ENCODE measurements around the gene ABHD1. TPM values are rescaled to one million over a fixed set of nuclear protein-coding genes. Genes with fewer than 3 reads are reported as not detected.

The ABHD1 gene
- polyA plus RNA-seq, 1 donor (not counting 4 experiments of a cell fraction or from before 2014, with no cell fraction given) = not detected

DNA sequence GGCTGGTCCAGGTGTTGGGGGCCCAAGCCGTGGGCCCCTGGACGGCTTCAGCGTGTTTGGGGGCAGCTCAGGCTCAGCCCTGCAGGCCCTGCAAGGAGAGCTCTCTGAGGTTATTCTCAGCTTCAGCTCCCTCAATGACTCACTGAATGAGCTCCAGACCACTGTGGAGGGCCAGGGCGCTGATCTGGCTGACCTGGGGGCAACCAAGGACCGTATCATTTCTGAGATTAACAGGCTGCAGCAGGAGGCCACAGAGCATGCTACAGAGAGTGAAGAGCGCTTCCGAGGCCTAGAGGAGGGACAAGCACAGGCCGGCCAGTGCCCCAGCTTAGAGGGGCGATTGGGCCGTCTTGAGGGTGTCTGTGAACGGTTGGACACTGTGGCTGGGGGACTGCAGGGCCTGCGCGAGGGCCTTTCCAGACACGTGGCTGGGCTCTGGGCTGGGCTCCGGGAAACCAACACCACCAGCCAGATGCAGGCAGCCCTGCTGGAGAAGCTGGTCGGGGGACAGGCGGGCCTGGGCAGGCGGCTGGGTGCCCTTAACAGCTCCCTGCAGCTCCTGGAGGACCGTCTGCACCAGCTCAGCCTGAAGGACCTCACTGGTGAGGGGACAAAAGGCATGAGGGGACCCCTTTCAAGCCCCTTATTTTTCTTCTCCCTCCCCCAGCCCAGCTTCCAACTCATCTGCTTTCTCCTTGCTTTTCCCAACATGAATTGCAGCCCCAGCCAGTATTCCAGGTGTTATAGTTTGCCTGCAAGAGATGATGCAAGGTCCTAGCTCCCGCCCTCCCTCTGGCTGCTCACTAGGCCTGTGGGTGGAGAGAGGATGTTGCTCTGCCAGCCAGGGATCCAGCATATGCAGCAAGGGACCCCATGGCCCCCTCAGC is 40.0 kb upstream of the ABHD1 start:
- H3K9me3 ChIP-seq (ENCODE audit: control insufficient read depth, low read depth, low read length) = no peaks in the 10 kb centered on the region
- H3K4me1 ChIP-seq (ENCODE audit: control insufficient read depth, extremely low read depth, insufficient read depth, low read length) = peaks cover 18% of the 10 kb centered on the region
- DNase-seq (ENCODE audit: low read depth, low spot score) = no peak
- no peak overlapping the region for H2AFZ ChIP-seq (ENCODE audit: control insufficient read depth, low read length)
- H3K4me3 ChIP-seq (ENCODE audit: control insufficient read depth in 2 of 3, extremely low read depth in 1 of 3, insufficient read depth in 2 of 3, low read depth in 1 of 3, low read length in 3 of 3) = no peak overlapping the region
- no peaks in the 10 kb centered on the region for H3K9me1 ChIP-seq (ENCODE audit: control insufficient read depth, extremely low read depth, insufficient read depth, low read length)
- dilution Hi-C loops (cut with MboI; ENCODE audit: extremely low pct_ligation_motif_present, low sequenced_read_pairs) = no loop called here
- no peak for FAIRE-seq
- H3K79me2 ChIP-seq (ENCODE audit: control insufficient read depth, insufficient read depth, low read length) = no peaks in the 10 kb centered on the region
- no peaks in the 10 kb centered on the region for H3K36me3 ChIP-seq (ENCODE audit: control insufficient read depth in 2 of 2, extremely low read depth in 1 of 2, insufficient read depth in 2 of 2, low read length in 2 of 2)
- H3K9ac ChIP-seq (ENCODE audit: control insufficient read depth, extremely low read depth, insufficient read depth, low read length) = no peak overlapping the region
- H4K20me1 ChIP-seq (ENCODE audit: control insufficient read depth, extremely low read depth, insufficient read depth, low read length) = no peaks in the 10 kb centered on the region
- no peak overlapping the region for H3K27ac ChIP-seq (ENCODE audit: control insufficient read depth, insufficient read depth, low read length)
- no peaks in the 10 kb centered on the region for H3K27me3 ChIP-seq (ENCODE audit: control insufficient read depth, extremely low read depth, insufficient read depth, low read length)
- no peak overlapping the region for H3K4me2 ChIP-seq (ENCODE audit: control insufficient read depth, extremely low read depth, insufficient read depth, low read depth, low read length)
- TF ChIP-seq, protein P1, sequence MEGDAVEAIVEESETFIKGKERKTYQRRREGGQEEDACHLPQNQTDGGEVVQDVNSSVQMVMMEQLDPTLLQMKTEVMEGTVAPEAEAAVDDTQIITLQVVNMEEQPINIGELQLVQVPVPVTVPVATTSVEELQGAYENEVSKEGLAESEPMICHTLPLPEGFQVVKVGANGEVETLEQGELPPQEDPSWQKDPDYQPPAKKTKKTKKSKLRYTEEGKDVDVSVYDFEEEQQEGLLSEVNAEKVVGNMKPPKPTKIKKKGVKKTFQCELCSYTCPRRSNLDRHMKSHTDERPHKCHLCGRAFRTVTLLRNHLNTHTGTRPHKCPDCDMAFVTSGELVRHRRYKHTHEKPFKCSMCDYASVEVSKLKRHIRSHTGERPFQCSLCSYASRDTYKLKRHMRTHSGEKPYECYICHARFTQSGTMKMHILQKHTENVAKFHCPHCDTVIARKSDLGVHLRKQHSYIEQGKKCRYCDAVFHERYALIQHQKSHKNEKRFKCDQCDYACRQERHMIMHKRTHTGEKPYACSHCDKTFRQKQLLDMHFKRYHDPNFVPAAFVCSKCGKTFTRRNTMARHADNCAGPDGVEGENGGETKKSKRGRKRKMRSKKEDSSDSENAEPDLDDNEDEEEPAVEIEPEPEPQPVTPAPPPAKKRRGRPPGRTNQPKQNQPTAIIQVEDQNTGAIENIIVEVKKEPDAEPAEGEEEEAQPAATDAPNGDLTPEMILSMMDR (optimal IDR thresholded peaks at IDR 0.05 in 1 of 3, IDR thresholded peaks at IDR 0.05 in 1 of 3, conservative IDR thresholded peaks at IDR 0.05 in 1 of 3; ENCODE audit: extremely low read depth in 1 of 3, insufficient read depth in 2 of 3, low read length in 3 of 3) = no peak
- no peak for TF ChIP-seq EZH2 (IDR thresholded peaks at IDR 0.05; ENCODE audit: low read length)

DNA sequence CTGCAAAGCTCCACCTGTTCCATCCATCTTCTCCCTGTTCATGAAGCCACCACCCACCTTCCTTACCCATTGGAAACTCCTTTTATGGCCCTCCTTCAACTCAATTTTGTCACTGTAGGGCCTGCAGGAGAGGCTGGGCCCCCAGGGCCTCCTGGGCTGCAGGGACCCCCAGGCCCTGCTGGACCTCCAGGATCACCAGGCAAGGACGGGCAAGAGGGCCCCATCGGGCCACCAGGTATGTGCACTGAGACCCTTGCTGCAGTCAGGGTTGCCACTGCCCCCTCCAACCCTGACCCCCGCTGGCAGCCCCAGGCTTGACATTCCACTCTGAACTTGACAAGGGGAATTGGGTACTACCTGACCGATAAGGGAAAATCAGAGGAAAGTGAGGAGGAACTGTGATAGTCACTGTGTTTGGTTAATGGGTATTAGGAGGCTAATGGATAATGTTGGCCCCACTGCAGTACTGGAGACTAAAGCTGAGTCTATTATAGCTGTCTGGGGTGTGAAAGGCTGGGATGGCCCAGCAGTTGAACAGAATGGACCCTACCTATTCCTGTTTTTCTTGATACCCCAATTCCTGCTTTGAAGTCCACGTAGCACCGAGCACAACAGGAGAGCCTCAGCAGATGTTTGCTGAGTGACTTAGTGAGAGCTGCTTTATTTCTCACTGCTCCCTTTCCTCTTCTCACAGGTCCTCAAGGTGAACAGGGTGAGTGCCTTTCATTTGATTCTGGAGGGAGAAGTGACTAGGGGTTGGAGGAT is 39.1 kb upstream of the ABHD1 start:
- H3K4me1 ChIP-seq (ENCODE audit: control insufficient read depth, extremely low read depth, insufficient read depth, low read length) = peaks cover 18% of the 10 kb centered on the region
- dilution Hi-C loops (cut with MboI; ENCODE audit: extremely low pct_ligation_motif_present, low sequenced_read_pairs) = no loop called here
- no peak overlapping the region for H3K9ac ChIP-seq (ENCODE audit: control insufficient read depth, extremely low read depth, insufficient read depth, low read length)
- H3K27ac ChIP-seq (ENCODE audit: control insufficient read depth, insufficient read depth, low read length) = no peak overlapping the region
- no peak overlapping the region for H2AFZ ChIP-seq (ENCODE audit: control insufficient read depth, low read length)
- H3K79me2 ChIP-seq (ENCODE audit: control insufficient read depth, insufficient read depth, low read length) = no peaks in the 10 kb centered on the region
- H3K9me3 ChIP-seq (ENCODE audit: control insufficient read depth, low read depth, low read length) = no peaks in the 10 kb centered on the region
- H3K27me3 ChIP-seq (ENCODE audit: control insufficient read depth, extremely low read depth, insufficient read depth, low read length) = no peaks in the 10 kb centered on the region
- no peaks in the 10 kb centered on the region for H3K9me1 ChIP-seq (ENCODE audit: control insufficient read depth, extremely low read depth, insufficient read depth, low read length)
- TF ChIP-seq, protein P1 (optimal IDR thresholded peaks at IDR 0.05 in 1 of 3, IDR thresholded peaks at IDR 0.05 in 1 of 3, conservative IDR thresholded peaks at IDR 0.05 in 1 of 3; ENCODE audit: extremely low read depth in 1 of 3, insufficient read depth in 2 of 3, low read length in 3 of 3) = no peak
- TF ChIP-seq EZH2 (IDR thresholded peaks at IDR 0.05; ENCODE audit: low read length) = no peak
- H3K36me3 ChIP-seq (ENCODE audit: control insufficient read depth in 2 of 2, extremely low read depth in 1 of 2, insufficient read depth in 2 of 2, low read length in 2 of 2) = no peaks in the 10 kb centered on the region
- H3K4me3 ChIP-seq (ENCODE audit: control insufficient read depth in 2 of 3, extremely low read depth in 1 of 3, insufficient read depth in 2 of 3, low read depth in 1 of 3, low read length in 3 of 3) = no peak overlapping the region
- FAIRE-seq = no peak
- H4K20me1 ChIP-seq (ENCODE audit: control insufficient read depth, extremely low read depth, insufficient read depth, low read length) = no peaks in the 10 kb centered on the region
- DNase-seq (ENCODE audit: low read depth, low spot score) = no peak
- H3K4me2 ChIP-seq (ENCODE audit: control insufficient read depth, extremely low read depth, insufficient read depth, low read depth, low read length) = no peak overlapping the region
